ENCODE results near the gene GSTM3.

Gene GSTM3
- 22.4 to 32.5 reads per million in 2 donors for total RNA-seq

DNA sequence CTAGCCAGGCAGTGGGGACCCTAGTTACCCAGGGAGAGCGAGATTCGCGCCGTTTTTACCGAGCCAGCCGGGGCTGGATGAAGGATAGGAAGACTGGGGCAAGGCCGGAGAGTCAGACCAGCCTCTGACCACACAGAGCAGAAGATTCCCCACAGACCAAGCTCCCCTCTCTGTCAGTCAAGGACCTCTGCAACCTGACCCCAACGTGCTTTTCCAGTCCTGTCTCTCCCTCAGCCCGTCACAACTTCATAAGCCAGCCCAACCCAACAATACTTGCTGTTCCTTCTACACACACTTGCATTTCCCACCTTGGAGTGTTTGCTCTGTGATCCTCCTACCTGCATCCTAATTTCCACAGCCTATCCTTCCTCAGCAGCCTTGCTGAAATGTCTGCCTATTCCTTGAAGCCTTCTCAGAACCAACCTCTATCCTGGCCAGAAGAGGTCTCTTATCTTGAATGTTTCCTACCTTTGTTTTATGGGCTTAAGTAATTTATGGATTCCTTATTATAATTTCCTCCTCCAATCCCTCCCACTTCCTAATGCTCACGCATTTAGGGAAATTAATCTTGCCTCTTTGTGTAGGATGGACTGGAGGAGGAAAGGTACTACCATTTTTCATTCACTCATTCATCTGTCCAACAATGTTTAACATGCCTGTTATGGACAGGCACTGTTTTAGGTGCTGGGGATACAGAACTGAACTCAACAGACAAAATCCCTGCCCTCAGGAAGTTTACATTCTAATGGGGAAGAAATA is at the start of gene GSTM3:
TSS of gene GSTM3 (minus strand) at position 424 of the 759 bp plus-strand sequence. CDS start 751 bp downstream, outside the sequence.
- no peak for DNase-seq

DNA sequence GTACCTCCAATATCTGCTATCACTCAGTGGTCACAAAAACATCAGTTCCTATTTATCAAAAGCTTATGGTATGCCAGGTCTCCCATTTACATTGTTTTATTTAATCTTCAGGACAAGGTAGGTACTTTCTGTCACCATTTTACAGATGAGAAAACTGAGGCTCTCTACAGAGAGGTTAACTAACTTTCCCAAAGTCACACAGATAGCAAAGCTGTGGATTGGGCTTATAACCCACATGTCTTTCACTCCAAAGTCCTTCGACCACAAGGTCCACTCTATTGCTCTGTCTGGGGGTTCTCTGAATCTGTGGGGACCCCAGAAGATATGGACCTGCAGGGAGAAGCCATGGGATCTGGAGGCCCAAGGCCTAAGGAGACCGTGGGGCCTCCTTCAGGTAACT is 49.5 kb upstream of the GSTM3 start:
- no peak for DNase-seq

DNA sequence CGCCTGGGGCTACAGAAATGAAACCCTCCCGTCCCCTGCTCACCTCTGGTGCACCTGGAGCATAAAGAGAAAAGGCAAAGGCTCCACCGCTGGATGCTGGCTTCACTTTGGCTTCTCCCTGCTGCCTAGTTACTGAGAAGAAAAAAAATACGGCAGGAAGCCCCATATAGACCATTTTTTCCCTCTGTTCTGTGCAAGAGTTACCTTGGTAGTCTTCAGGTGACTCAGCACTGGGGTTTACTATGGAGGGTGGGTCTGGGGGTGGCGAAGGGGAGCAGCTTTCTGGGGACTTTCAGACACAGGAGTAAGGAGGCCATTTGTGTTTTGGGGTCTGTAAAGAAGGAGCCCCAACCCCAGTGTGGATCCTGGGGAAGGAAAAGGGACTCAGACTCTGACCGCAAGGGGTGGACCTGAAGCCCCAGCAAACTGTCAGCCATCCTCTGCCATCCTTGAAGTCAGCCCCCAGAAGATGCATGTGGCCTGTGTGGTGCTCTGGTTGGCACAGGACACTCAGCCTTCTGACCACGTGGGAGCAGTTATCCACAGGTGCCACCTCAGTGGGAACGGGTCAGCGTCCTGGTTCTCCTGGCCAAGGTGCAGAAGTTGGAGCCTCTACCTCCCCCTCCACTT is 48.8 kb upstream of the GSTM3 start:
- no peak for DNase-seq

DNA sequence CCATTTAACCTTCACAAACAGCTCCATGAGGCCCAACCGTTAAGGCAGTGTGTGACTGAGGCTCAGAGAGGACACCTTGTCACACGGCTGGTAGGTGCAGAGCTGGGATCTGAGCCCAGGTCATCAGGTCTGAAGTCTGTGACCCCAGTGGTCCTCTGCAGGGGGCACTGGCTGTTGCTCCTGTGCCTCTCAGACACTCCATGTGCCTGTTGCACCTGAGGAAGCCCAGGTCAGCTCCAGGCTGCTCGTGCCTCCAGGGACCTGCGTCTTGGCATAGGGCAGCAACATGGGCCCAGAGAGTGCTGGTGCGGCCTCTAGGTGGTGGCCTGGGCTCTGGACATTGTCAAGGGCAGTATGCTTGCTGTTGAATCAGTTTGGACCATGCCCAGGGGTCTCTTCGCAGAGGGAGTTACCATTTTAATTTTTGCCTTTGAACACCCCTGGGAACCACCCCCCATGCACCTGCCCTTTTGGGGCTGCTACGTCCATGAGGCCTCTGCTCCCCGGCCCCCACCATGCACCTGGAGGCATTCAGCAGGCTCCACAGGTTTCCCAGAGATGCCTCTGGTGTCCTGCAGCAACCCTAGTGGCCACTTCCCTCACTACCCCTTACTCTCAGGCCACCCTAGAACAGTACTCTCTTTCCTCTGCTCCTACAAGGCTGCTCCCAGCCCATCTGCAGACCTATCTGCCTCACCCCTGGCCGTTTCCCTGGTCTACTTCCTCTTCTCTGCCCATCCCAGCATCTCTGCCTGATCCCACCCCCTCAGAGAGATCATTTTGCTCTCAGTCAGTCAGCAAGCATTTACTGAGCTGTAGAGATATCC is 48.1 kb upstream of the GSTM3 start:
- no peak for DNase-seq

DNA sequence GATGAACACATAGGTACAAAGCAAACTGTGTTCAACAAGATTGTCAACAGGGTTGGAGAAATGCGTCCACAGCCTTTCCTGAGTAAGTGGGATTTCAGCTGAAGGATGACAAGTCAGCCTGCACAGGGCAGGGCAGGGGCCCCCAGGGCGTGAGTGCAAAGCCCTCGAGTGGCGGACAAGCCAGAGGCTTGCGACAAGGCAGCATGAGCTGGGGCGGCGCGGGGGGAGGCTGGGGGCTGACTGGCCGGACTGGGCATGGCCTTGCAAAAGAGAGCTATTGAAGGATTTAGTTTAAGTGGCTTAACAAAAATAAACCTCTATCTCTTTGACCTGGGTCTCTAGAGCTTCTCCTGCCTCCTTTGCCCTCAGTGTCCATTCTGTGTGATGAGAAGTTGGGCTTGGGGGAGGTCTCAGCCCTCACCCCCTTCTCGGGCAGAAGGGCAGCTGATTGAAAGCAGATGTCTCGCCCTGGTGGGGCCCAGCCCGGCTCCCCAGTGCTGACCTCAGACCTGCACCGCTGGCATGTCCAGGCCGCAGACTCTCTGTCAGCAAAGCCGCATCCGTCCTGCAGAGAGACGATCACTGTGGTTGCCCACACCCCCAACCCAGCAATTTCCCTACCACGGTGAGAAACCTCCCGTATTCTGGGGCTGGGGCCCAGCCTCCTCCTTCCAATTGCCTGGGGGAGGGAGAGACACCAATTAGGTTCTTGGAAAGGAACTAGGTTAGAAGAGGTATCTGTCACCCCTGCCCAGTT is 47.2 kb upstream of the GSTM3 start:
- no peak for DNase-seq

DNA sequence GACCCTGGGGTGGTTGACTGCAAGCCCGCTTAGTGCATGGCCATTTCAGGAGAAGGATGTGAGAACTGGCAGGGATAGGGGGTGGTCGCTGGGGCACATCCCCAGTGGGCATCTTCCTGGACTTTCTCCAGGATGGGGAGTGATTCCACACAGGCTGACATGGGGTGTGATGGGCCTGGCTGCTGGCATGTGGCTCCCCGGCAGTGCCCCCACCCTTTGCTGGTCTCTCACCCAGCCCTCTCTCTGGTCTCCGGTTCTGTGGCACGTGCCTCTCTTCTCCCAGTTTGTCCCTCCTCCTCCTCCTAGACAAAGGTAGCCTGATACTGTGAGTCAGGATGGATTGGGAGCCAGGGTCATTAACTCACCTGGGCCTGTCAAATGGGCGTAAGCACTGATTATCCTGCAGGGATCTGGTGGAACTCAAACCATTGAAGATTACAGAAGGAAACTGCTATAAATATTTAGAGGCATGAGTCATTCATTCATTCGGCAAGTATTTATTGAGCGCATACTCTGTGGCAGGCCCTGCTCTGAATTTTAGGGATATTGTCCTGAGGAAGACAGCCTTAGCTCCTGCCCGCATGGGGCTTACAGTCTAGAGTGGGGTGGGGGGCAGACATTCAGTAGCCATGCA is 46.5 kb upstream of the GSTM3 start:
- no peak for DNase-seq

DNA sequence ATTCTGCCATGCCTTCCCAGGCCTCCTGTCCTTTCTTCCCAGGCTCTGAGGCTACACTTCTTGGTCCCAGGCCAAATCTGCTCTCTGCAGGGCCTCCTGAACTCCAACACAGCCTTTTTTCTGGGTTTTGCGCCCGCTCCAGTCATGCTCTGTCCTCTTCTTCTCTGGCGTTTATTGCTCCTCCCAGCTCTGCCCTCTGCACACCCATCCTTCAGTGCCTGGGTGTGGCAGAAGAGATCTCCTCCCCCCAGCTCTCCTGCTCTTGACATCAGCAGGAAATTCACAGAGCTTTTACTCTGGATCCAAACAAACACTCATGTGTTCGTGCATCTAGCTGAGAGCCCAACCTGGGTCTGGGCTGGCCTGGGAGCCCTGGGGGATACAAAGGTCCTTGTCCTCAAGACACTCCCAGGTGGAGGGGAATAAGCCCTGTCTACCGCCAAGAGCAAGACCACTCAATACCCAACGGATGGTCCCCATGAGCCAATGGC is 45.7 kb upstream of the GSTM3 start:
- DNase-seq: no peak

DNA sequence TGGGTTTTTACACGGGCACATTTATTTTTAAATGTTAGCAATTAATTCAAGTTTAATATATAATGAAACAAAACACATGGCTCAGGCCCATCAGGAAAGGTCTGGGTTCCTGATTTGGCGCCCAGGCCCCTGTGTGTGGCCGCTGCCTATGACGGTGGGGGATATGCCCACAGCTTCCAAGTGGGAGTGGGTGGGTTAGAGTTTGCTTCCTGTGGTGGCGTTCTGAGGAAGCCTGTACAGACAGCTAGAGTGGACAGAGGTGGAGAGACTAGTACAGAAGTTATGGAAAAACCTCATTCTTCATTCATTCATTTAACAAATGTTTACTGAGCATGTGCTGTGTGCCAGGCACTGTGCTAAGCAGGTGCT is 45.3 kb upstream of the GSTM3 start:
- DNase-seq: no peak

DNA sequence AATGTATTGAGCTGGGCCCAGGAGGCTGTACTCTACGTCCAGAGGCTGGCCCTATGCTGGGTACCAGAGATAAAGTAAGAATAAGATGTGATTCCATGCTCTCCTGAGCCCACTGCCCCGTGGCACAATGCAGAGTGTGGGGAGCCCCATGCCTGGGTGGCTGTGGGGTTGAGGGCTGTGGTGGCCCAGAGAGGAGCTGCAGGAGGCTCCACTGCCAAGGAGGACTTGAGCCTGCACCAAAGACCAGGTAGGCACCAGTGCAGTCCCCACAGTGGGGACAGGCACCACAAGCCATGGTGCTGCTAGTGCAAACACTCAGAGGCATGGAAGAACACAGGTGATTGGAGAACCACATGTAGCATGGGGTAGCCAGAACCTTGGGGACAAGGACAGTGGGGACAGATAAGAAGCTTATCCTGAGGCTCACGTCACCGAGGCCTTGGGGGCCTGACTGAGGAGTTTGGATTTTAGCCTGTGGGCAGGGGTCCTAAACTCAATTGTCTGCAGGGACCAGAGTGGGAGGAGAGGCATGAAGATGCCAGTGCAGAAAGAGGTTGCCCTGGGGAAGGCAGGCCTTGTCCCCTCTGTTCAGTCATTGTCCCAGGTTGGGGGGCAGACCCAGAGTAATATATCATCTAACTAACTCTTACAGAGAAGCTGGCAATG is 44.7 kb upstream of the GSTM3 start:
- no peak for DNase-seq

DNA sequence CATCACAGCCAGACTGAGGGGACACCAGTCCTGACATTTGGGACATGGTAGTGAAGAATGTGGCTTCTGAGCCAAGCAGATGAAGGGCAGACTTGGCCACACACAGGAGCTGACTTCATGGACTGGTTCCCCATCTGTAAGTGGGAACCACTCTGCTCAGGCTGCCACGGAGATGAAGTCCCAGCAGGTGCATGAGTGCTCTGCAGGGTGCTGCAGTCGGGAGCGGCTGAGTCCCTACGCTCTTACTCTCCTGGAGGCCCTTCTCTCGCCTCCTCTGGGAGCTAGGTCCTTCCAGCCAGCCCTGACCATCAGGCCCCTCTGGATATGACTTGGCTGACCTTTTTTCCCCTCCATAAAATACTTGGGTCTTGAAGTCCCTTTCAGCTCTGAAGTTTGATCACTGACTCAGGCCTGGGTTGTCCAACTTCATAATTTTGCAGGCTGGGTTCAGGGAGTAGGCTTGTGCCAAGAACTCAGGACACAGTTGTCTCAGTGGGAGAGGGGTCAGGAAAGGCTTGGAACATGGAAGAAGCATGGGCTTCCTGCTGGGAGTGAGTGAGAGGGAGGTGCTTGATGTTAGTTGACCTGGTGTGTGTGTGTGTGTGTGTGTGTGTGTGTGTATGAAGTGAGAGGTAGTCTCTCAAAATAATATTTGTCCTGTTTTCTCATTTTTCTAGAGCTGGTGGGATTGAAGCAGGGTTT is 43.9 kb upstream of the GSTM3 start:
- no peak for DNase-seq

DNA sequence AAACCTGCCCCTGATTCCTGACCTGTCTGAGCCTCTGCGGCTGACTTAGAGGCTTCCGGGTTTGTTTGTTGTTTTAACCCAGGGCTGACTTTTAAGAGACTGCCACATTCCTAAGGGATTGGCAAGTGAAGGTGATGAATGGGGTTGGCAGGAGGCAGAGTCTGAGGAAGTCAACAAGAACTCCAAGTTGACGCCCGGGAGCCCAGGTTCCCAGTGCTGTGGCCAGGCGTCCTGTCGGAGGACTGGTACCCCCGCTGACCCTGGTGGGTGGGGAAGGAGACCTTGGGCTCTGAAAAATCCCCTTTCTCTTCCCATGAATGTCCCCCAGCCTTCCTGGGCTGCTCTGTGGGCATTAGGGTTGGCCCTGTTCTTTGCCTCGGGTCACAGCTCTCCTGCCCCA is 42.6 kb upstream of the GSTM3 start:
- no peak for DNase-seq

DNA sequence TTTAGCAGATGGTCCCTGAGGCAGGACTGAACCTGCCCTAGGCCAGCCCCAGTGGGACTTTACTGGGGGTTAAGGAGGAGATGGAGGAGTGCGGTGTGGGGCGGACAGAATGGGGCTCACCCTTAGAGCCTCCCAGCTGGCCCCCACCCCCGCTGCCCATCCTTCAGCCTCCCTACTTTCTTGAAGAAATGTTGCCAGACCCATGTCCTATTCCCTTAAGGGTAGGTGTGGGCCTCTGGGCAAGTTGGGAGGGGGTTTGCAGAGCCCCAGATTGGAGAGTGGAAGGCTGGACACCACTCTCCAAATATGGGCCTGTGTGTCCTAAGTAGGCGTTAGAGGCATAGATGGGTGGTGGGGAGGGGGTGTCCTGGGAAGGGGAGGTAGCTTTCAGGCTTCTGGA is 42.1 kb upstream of the GSTM3 start:
- no peak for DNase-seq

DNA sequence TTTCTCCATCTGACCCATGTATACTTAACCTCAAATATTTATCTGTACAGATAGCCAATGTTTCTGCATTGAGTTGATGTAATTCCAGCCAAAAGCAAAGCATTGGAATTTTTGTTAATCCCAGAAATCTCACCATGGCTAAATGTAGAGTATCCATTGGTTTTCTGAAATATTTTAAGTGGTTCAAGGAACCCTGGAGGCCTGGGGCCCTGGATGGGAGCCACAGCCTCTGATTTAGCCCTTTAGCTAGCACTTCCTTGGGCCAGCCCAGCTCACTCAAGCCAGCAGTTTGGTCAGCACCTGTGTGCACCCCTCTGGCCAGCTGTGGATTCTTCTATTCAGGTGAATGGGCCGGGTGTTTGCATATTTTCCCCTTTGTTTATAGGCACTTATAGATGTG is 41.7 kb upstream of the GSTM3 start:
- DNase-seq: no peak

DNA sequence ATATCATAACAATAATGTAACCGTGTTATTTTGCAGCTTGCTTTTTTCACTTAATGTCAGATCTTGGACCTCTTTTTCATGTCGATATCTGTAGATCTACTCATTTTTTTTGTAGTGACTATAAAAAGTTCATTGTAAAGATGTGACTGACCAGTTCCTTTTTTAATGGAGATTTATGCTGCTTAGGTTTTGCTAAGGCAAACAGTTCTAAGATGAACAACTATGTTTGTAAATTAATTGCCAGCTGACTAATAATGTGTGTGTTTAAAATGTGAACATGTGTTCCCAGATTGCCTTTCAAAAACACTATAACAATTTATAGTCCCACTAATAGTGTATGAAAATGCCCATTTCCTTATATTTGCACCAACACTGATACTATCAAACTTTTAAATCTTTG is 41.0 kb upstream of the GSTM3 start:
- DNase-seq: no peak

DNA sequence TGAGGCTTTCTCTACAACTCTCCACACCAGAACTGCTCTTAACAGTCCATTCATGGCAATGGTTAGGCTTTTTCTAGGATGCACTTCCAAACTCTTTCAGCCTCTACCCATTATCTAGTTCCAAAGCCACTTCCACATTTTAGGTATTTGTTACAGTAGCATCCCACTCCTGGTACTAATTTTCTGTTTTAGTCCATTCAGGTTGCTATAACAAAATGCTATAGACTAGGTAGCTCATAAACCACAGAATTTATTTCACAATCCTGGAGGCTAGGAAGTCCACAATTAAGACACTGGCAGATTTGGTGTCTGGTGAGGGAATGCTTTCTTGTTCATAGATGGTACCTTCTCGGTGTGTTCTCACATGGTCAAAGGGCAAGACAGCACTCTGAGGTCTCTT is 40.1 kb upstream of the GSTM3 start:
- no peak for DNase-seq

DNA sequence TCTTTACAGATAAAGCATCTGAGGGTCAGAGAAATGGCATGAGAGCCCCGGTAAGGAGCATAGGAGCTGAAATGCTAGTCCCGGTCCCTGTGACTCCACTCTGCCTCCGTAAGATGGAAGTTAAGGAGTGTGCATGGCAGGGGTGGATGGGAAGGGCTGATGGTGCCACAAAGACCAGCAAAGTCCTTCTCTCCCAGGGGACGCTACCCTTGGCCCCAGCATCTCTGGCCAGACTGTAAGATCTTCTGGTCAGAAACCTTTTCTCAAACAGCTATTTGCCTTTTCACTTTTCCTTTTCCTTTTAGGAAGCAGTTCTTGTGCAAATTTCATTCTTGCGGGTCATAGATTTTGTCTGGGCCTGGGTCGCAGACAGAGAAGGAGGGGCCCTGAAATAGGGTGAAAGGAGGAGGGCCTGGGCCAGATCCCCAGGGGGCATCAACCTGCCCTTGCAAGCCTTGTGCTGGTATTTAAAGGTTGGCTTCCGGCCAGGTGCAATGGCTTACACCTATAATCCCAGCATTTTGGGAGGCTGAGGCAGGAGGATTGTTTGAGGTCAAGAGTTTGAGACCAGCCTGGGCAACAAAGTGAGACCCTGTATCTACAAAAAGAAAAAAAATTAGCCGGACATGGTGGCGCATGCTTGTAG is 37.3 kb upstream of the GSTM3 start:
- DNase-seq: no peak

DNA sequence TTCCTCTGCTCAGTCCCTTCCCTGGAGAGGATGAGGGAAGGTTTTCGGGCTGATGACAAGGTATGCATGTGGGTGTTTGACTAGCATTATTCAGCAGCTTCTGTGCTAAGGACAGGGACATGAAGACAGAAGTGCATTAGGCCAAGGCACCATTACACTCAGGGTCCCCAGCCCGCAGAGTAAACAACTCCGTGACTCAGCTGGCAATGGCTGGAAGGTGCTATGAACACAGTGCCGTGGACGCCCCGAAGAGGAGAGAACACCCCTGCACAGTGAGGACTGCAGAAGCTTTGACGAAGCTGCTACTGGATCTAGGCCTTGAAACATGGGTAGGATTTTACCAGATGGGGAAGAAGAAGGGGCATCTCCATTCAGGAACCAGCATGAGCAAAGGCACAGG is 36.6 kb upstream of the GSTM3 start:
- DNase-seq: no peak

DNA sequence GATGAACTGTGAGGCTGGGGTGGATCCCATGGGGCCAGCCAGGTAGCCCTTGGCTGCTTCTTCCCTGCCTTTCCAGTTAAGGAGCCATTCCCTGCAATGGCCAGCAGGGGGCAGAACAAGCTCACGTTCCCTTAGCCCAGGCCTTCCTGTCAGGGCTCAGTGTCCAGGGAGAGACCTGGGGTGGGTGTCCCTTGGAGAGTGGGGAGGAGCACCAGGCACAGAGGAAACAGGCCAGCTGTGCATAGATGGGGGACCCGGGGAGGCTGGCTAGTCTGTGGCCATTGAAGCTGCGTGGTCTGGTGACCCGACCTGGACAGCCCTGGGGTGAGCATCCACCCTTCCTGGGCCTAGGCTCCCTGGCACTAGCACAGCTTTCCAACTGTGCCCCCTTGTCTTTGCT is 36.1 kb upstream of the GSTM3 start:
- peak; percentile 67 for DNase-seq

DNA sequence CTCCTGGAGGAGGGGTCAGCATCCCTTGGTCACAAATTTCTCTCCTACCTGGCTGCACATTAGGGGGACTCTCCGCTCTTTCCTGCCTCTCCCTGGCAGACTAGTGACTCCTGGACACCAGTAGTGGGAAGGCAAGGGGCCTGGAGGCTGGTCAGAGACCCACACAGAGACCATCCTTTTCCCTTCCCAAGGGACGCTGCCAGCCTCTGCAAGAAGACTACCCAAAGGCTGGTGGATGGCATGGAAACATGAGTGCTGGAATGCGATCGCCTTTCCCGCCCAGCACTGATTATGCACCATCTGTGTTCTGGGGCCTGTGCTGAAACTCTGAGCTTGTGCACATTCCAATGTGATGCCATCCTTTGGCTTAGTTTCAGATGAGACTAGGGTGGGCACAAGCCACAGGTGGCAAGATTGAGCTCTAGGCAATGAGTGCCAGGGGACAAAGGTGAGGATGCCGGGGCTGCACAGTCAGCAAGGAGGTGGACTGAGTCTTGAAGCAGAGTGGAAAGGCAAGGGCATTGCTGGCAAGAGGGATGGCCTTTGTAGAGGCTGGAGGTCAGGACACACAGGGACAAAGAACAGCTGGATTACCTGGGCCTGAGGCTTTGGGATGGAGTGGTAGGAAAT is 35.5 kb upstream of the GSTM3 start:
- no peak for DNase-seq

DNA sequence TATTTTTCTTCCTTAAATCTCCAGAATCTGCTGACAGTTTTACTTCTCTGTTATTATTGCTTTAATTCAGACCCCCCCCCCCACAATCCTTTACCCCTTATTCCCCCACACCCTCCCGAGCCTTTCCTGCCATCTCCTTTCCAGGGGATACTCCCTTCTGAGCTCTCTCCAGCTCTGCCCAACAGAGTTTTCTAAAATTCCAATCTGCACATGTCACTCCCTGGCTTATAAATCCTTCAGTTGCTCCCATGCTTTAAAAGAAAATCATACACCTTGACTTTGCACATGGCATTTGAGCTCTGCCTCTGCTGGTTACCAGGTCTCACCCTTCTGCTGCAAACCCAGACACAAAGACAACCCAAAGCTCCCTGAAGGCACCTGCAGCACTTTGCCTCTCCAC is 34.6 kb upstream of the GSTM3 start:
- DNase-seq: no peak

All from T-helper 9 cell (primary cell).